Tibial nerve (tissue), 3 donors: Measurements from ENCODE around the gene HOXA11.

Experiments
- POLR2A ChIP-seq, 2 donors: fragments of 450-650 bp; IDR thresholded peaks; one replicate each; pipeline ENCODE4 v1.6.1; 2017; ENCODE audit warnings: antibody characterized with exemption in 2 of 2, mild to moderate bottlenecking in 2 of 2, moderate library complexity in 2 of 2
- TF ChIP-seq, protein P1 (sequence below), 5 experiments: fragments of 200-600 bp in 3 of 5; fragments of 450-650 bp in 2 of 5; sonication (generic) in 3 of 5; IDR thresholded peaks; one replicate each; pipeline ENCODE4 v1.5.1; 2016 to 2019; ENCODE audit warnings: antibody characterized with exemption in 5 of 5, mild to moderate bottlenecking in 3 of 5, moderate library complexity in 2 of 5

DNA sequence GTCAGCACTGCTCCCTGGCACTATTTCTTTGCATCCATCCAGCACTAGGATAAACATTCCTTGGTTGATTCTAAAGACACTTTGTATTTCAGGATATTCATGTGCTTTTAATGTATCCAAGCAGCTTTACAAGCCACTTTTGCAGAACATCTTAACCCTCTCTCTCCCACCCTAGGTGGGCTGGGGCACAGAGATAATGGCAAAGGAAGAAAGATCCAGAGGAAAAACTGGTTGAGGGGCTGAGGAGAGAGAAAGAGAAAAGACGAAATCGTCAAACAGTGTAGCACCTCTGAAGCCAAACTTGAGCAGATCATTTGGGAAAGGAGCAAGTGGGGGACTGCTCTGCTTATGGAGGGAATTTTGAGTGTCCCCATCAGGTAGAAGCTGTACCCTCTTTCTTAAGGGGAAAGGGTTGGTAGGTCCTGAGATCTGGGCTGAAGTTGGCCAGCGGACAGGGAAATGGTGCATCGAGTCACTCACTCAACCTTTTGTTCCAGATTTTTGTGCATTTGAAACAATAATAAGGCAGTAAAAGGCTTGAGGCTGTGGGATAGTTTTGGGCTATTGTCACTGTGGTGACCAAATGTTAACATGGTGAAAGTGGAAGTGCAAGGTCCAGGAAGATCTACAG is 19.0 kb upstream of the HOXA11 start:
- TF ChIP-seq POLR2A (IDR thresholded peaks at IDR 0.05) = no peak
- TF ChIP-seq, protein P1, sequence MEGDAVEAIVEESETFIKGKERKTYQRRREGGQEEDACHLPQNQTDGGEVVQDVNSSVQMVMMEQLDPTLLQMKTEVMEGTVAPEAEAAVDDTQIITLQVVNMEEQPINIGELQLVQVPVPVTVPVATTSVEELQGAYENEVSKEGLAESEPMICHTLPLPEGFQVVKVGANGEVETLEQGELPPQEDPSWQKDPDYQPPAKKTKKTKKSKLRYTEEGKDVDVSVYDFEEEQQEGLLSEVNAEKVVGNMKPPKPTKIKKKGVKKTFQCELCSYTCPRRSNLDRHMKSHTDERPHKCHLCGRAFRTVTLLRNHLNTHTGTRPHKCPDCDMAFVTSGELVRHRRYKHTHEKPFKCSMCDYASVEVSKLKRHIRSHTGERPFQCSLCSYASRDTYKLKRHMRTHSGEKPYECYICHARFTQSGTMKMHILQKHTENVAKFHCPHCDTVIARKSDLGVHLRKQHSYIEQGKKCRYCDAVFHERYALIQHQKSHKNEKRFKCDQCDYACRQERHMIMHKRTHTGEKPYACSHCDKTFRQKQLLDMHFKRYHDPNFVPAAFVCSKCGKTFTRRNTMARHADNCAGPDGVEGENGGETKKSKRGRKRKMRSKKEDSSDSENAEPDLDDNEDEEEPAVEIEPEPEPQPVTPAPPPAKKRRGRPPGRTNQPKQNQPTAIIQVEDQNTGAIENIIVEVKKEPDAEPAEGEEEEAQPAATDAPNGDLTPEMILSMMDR (IDR thresholded peaks at IDR 0.05) = no peak
